ENCODE results near the gene BUD13. TPM values are rescaled to one million over a fixed set of nuclear protein-coding genes. Genes with fewer than 3 reads are reported as not detected.

Gene BUD13
- polyA plus RNA-seq, 2 of the 4 experiments (the other 2 are of a cell fraction): 9.8 to 16.2 TPM

DNA sequence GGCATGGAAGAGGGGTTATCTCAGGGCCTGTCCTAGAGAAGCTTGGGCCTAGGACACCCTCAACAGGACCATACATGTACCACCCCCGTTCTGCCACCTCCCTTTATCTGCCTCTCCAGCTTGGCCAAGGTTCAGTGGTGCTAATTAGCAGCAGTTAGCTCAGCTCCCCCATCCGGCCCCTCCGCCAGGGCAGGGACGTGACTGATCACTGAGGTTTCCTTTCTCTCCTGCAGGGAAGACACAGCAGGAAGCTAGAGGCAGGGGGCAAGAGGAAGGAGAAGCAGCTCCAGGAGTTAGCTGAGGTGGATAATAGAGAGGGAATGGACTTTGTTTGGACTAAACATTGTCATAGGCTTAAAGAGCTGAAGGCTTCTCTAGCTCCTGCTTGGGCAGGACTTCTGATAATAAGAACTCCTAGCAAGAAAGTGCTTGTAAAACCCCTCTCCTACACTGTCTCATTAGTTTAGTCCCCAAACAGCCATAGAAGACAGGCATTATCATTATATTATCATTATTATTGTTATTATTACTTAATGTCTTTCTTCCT is 53.8 kb downstream of the BUD13 start:
- WGBS (ENCODE audit: missing lambda C conversion rate): 66% methylated on average over 4 of the region's 4 CpGs
- CTCF ChIA-PET: interaction anchor here (1.0 to 2.8 kb wide), 2 partner anchors 14 to 28 kb away, joined by 3 to 11 read pairs; no protein-coding TSS in a partner anchor

DNA sequence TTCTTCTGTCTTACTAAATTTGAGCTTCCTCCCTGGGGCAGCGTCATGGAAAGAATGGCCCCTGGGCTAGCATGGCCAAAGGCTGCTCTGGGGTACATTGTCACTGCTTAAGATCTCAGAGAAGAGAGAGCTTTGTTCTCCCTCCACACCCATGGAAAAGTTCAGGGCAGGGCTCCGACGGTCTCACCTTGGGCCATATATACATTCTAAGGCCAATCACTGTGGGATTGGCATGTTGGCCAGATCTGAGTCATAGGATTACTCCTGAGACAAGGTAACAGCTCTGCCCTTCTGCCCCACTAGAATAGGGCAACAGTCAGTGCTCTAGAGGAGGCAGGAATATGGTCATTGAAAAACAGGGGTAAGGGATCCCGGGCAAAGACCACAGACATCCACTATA is 56.2 kb downstream of the BUD13 start:
- TF ChIP-seq CHD4 (IDR thresholded peaks at IDR 0.05; ENCODE audit: borderline replicate concordance) (no peak), HOXB5 (CRISPR knock-in tag; IDR thresholded peaks at IDR 0.05) (no peak), ESRRA (IDR thresholded peaks at IDR 0.05; ENCODE audit: borderline replicate concordance, low read length) (no peak)
- Histone ChIP-seq H3K4me2 (no peak overlapping the region), H3K4me3 (no peak overlapping the region), H3K27ac (no peak overlapping the region), H3K4me1 (no peaks in the 10 kb centered on the region), H3K9me3 (no peaks in the 10 kb centered on the region)
- ChIA-PET CTCF (interaction anchor here (1.6 kb wide), 1 partner anchor 16 kb away, joined by 8 read pairs; no protein-coding TSS in a partner anchor), POLR2A (no interaction called here)
- FAIRE-seq (no peak), ATAC-seq (no peak), DNase-seq (ENCODE audit: low read depth in 1 of 2, low spot score in 1 of 2) (no peak)
- 36% methylated on average over 4 of the region's 4 CpGs for WGBS (ENCODE audit: missing lambda C conversion rate)

More for the DNA sequence above, 53.8 kb downstream of the BUD13 start:
- FAIRE-seq: no peak
- H3K4me3 ChIP-seq: no peak overlapping the region
- H3K4me2 ChIP-seq: no peak overlapping the region
- no peak for TF ChIP-seq RARB (CRISPR knock-in tag; IDR thresholded peaks at IDR 0.05)
- no peak for TF ChIP-seq SREBF2 (IDR thresholded peaks at IDR 0.05)
- TF ChIP-seq RCOR1 (IDR thresholded peaks at IDR 0.05; ENCODE audit: low read depth, low read length): no peak
- TF ChIP-seq CBX8 (IDR thresholded peaks at IDR 0.05): no peak
- TF ChIP-seq HOXB5 (CRISPR knock-in tag; IDR thresholded peaks at IDR 0.05): no peak
- TF ChIP-seq MAFK (IDR thresholded peaks at IDR 0.05; ENCODE audit: partially characterized antibody): no peak
- TF ChIP-seq, protein P1, sequence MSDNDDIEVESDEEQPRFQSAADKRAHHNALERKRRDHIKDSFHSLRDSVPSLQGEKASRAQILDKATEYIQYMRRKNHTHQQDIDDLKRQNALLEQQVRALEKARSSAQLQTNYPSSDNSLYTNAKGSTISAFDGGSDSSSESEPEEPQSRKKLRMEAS (IDR thresholded peaks at IDR 0.05): no peak
- TF ChIP-seq, protein P2, sequence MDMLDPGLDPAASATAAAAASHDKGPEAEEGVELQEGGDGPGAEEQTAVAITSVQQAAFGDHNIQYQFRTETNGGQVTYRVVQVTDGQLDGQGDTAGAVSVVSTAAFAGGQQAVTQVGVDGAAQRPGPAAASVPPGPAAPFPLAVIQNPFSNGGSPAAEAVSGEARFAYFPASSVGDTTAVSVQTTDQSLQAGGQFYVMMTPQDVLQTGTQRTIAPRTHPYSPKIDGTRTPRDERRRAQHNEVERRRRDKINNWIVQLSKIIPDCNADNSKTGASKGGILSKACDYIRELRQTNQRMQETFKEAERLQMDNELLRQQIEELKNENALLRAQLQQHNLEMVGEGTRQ (IDR thresholded peaks at IDR 0.05): no peak
- no peak for TF ChIP-seq ZC3H11A (IDR thresholded peaks at IDR 0.05)
- no peak for TF ChIP-seq ESRRA (IDR thresholded peaks at IDR 0.05; ENCODE audit: borderline replicate concordance, low read length)
- TF ChIP-seq HES2 (IDR thresholded peaks at IDR 0.05): no peak
- TF ChIP-seq NR3C1 (IDR thresholded peaks at IDR 0.05): no peak
- no peak for TF ChIP-seq KDM1A (IDR thresholded peaks at IDR 0.05; ENCODE audit: low read depth)
- TF ChIP-seq, protein P3, sequence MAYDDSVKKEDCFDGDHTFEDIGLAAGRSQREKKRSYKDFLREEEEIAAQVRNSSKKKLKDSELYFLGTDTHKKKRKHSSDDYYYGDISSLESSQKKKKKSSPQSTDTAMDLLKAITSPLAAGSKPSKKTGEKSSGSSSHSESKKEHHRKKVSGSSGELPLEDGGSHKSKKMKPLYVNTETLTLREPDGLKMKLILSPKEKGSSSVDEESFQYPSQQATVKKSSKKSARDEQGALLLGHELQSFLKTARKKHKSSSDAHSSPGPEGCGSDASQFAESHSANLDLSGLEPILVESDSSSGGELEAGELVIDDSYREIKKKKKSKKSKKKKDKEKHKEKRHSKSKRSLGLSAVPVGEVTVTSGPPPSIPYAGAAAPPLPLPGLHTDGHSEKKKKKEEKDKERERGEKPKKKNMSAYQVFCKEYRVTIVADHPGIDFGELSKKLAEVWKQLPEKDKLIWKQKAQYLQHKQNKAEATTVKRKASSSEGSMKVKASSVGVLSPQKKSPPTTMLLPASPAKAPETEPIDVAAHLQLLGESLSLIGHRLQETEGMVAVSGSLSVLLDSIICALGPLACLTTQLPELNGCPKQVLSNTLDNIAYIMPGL (CRISPR knock-in tag; IDR thresholded peaks at IDR 0.05; ENCODE audit: borderline replicate concordance): no peak
- TF ChIP-seq RNF2 (IDR thresholded peaks at IDR 0.05; ENCODE audit: borderline replicate concordance, low read depth): no peak
- no peak for TF ChIP-seq TP53 (CRISPR knock-in tag; IDR thresholded peaks at IDR 0.05)
- no peak for TF ChIP-seq NFE2L2 (conservative IDR thresholded peaks at IDR 0.05; ENCODE audit: low read length)
- POLR2A ChIA-PET: no interaction called here
- no peaks in the 10 kb centered on the region for H3K4me1 ChIP-seq
- no peaks in the 10 kb centered on the region for H3K9me3 ChIP-seq
- no peak overlapping the region for H3K27ac ChIP-seq
- ATAC-seq: no peak
- no peak for DNase-seq (ENCODE audit: low read depth in 1 of 2, low spot score in 1 of 2)

DNA sequence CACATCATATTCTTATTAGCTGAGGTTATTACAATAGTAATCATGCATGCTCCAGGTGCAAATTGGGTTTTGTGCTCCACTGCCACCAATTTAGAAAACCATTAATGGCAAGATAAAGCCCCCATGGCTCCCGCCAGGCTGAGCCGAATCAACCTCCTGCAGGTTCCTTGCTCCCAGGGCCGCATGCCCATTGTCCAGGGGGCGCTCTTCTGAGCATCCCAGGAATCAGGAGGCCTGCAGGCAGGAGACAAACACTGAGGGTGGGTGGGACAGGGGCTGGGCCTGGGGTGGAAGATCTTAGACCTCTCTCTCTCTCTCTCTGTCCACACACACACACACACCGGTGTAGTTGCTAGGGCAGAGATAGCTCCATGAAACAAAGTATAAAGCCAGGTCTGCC is 57.4 kb downstream of the BUD13 start:
- CTCF ChIA-PET: interaction anchor here (1.0 to 2.1 kb wide), 2 partner anchors 18 to 390 kb away, joined by 3 to 7 read pairs; no protein-coding TSS in a partner anchor
- POLR2A ChIA-PET: no interaction called here
- FAIRE-seq (no peak), ATAC-seq (no peak), DNase-seq (ENCODE audit: low read depth in 1 of 2, low spot score in 1 of 2) (no peak)
- 75% methylated on average over 3 of the region's 5 CpGs for WGBS (ENCODE audit: missing lambda C conversion rate)
- Histone ChIP-seq H3K9me3 (no peaks in the 10 kb centered on the region), H3K4me2 (no peak overlapping the region), H3K4me1 (no peaks in the 10 kb centered on the region), H3K27ac (no peak overlapping the region), H3K4me3 (no peak overlapping the region)
- no peak for TF ChIP-seq POLR2AphosphoS2 (conservative IDR thresholded peaks at IDR 0.05; ENCODE audit: low read length)
- no peak for TF ChIP-seq CHD2 (IDR thresholded peaks at IDR 0.05; ENCODE audit: low read length, partially characterized antibody)
- no peak for TF ChIP-seq JUNB (IDR thresholded peaks at IDR 0.05)
- no peak for TF ChIP-seq ESRRA (IDR thresholded peaks at IDR 0.05; ENCODE audit: borderline replicate concordance, low read length)
- no peak for TF ChIP-seq RARB (CRISPR knock-in tag; IDR thresholded peaks at IDR 0.05)
- no peak for TF ChIP-seq MYC (IDR thresholded peaks at IDR 0.05; ENCODE audit: borderline replicate concordance, low read length)
- TF ChIP-seq POLR2A (IDR thresholded peaks at IDR 0.05; ENCODE audit: low read length): no peak
- TF ChIP-seq FOSB (CRISPR knock-in tag; IDR thresholded peaks at IDR 0.05): no peak
- no peak for TF ChIP-seq ELK1 (IDR thresholded peaks at IDR 0.05; ENCODE audit: low read depth, low read length)
- TF ChIP-seq HOXB5 (CRISPR knock-in tag; IDR thresholded peaks at IDR 0.05): no peak
- no peak for TF ChIP-seq RFX5 (IDR thresholded peaks at IDR 0.05)
